Measurements from ENCODE around the gene DNMBP. TPM values are rescaled to one million over a fixed set of nuclear protein-coding genes. Genes with fewer than 3 reads are reported as not detected.

The DNMBP gene
- total and polyA plus RNA-seq, 2 of the 8 experiments (the other 6 are each of a cell fraction or from before 2014, with no cell fraction given): 19.1 to 26.4 TPM

DNA sequence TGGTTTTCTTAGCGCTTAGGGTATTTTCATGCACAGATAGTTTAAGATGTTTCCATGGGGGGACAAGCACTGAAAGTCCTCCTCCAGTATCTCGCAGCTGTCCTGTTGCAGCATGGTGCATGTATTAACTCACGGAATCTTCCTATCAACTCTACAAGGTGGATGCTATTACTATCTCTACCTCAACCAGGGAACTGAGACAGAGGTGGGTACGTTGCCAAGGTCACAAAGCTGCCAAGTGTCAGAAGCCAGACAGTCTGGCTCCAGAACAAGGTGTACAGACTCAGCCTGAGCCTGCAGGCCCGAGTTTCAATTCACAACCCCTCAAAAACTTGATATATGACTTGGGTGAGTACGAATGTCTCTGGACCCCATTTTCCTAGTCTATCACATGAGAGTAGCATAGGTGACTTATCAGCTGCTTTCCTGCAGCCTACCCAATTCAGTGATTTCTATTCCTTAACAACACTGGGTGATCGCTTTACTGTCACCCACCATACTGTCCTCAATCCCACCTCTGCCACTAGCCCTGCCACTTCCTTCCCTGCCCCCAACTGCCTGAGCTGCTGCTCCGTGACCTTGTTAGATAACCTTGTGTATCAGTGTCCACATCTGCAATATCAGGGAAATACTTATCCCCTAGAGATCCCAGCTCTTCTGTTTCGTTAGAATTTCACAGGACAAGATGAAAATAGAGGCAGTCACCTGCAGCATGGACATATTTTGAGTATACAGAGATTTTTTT lies 135.2 kb downstream of the DNMBP start:
- no peak overlapping the region for H3K56ac ChIP-seq (replicated peaks; ENCODE audit: insufficient read length, low read depth, low read length)
- no peak overlapping the region for H3K23ac ChIP-seq (ENCODE audit: insufficient read length)
- DNase-seq (ENCODE audit: low read depth in 1 of 2, low spot score in 2 of 2) (no peak), FAIRE-seq (no peak)
- no peak overlapping the region for H3K14ac ChIP-seq (ENCODE audit: insufficient read length)
- TF ChIP-seq TEAD4 (IDR thresholded peaks at IDR 0.05; ENCODE audit: low read depth, low read length) (no peak), RBBP5 (IDR thresholded peaks at IDR 0.05; ENCODE audit: borderline replicate concordance, low read depth, low read length) (no peak), SIRT6 (IDR thresholded peaks at IDR 0.05; ENCODE audit: low read length) (no peak), NRF1 (IDR thresholded peaks at IDR 0.05; ENCODE audit: low read depth, low read length) (no peak), POLR2AphosphoS5 (IDR thresholded peaks at IDR 0.05; ENCODE audit: low read depth, low read length) (peak; percentile 78; the same call in 1 of the 2 replicates), POLR2A (IDR thresholded peaks at IDR 0.05; ENCODE audit: control extremely low read depth in 1 of 2, low read depth in 2 of 2, low read length in 2 of 2) (peak in 1 of 2 experiments; percentile 62; a peak in 2 of 3 replicates), BCL11A (IDR thresholded peaks at IDR 0.05; ENCODE audit: low read depth in 2 of 2, low read length in 2 of 2) (no peak)
- TF ChIP-seq, protein P1, sequence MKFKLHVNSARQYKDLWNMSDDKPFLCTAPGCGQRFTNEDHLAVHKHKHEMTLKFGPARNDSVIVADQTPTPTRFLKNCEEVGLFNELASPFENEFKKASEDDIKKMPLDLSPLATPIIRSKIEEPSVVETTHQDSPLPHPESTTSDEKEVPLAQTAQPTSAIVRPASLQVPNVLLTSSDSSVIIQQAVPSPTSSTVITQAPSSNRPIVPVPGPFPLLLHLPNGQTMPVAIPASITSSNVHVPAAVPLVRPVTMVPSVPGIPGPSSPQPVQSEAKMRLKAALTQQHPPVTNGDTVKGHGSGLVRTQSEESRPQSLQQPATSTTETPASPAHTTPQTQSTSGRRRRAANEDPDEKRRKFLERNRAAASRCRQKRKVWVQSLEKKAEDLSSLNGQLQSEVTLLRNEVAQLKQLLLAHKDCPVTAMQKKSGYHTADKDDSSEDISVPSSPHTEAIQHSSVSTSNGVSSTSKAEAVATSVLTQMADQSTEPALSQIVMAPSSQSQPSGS (IDR thresholded peaks at IDR 0.05; ENCODE audit: low read length): no peak
- H3K79me2 ChIP-seq (ENCODE audit: control insufficient read depth in 1 of 2, insufficient read depth in 2 of 2, low read length in 2 of 2): no peaks in the 10 kb centered on the region
- no peaks in the 10 kb centered on the region for H3K9me3 ChIP-seq (ENCODE audit: insufficient read depth in 2 of 2, low read depth in 1 of 2, low read length in 1 of 2)
- no peak overlapping the region for H2AFZ ChIP-seq (ENCODE audit: low read length)
- no peak overlapping the region for H2BK120ac ChIP-seq (replicated peaks; ENCODE audit: low read depth, low read length)
- H3K18ac ChIP-seq (ENCODE audit: extremely low read depth, low read length): no peak overlapping the region
- H3K36me3 ChIP-seq (ENCODE audit: control insufficient read depth in 2 of 4, insufficient read depth in 4 of 4, low read length in 3 of 4): peaks cover 25 to 48% (median 39%) of the 10 kb centered on the region in 4 experiments
- H2BK12ac ChIP-seq (ENCODE audit: low read depth, low read length): no peak overlapping the region
- H3K4me2 ChIP-seq (ENCODE audit: insufficient read depth in 1 of 2, low read depth in 2 of 2, low read length in 2 of 2): no peak overlapping the region
- no peaks in the 10 kb centered on the region for H3K4me1 ChIP-seq (replicated peaks in 1 of 4; ENCODE audit: control insufficient read depth in 3 of 4, insufficient read depth in 4 of 4, low read length in 3 of 4)
- no peaks in the 10 kb centered on the region for H3K23me2 ChIP-seq (ENCODE audit: low read depth, low read length)
- CTCF ChIA-PET (ENCODE audit: partially characterized antibody): interaction anchor here (0.7 to 6.7 kb wide), 5 partner anchors 15 to 44 kb away, joined by 3 to 47 read pairs (median 12); no protein-coding TSS in a partner anchor
- no peaks in the 10 kb centered on the region for H3K27me3 ChIP-seq (replicated peaks in 1 of 4; ENCODE audit: control insufficient read depth in 3 of 4, extremely low read depth in 1 of 4, insufficient read depth in 3 of 4, low read length in 3 of 4)
- no peak overlapping the region for H2AK5ac ChIP-seq (ENCODE audit: low read depth, low read length)
- no peak overlapping the region for H3K4me3 ChIP-seq (ENCODE audit: extremely low read depth in 1 of 4, insufficient read depth in 2 of 4, low read depth in 3 of 4, low read length in 4 of 4)
- no peak overlapping the region for H2BK20ac ChIP-seq (ENCODE audit: low read length)
- no peak overlapping the region for H4K91ac ChIP-seq (replicated peaks; ENCODE audit: insufficient read length, low read length)
- H4K20me1 ChIP-seq (replicated peaks in 1 of 2; ENCODE audit: control insufficient read depth in 1 of 2, insufficient read depth in 2 of 2, low read length in 2 of 2): peaks cover 0 to 5% of the 10 kb centered on the region in 2 experiments
- no peak overlapping the region for H2BK15ac ChIP-seq (ENCODE audit: low read length)
- H3K27ac ChIP-seq (ENCODE audit: low read depth, low read length): no peak overlapping the region
- no peak overlapping the region for H3K4ac ChIP-seq (replicated peaks; ENCODE audit: insufficient read length, low read depth, low read length)
- no peak overlapping the region for H4K8ac ChIP-seq (ENCODE audit: extremely low read depth, insufficient read depth, low read length)
- no peak overlapping the region for H4K5ac ChIP-seq (ENCODE audit: insufficient read length, low read depth, low read length)
- POLR2A ChIA-PET (ENCODE audit: partially characterized antibody): interaction anchor here (0.5 to 5.8 kb wide), 17 partner anchors 9 to 1080 kb away, joined by 3 to 58 read pairs (median 4); no protein-coding TSS in a partner anchor
- no peaks in the 10 kb centered on the region; the same call in 1 of the 2 replicates for H3K79me1 ChIP-seq (ENCODE audit: low read depth, low read length)
- no peak overlapping the region for H3K9ac ChIP-seq (replicated peaks in 1 of 4; ENCODE audit: extremely low read depth in 1 of 4, low read depth in 3 of 4, low read length in 3 of 4)
- H2BK5ac ChIP-seq (ENCODE audit: low read depth, low read length): no peak overlapping the region
- 92% methylated on average over 9 of the region's 9 CpGs; no CpG with 5 or more reads in 1 of the 2 experiments for WGBS, 2 experiments (ENCODE audit: extremely low coverage in 1 of 2, insufficient coverage in 1 of 2, insufficient read length in 1 of 2, insufficient replicate concordance in 2 of 2, low coverage in 1 of 2, low lambda C conversion rate in 2 of 2, missing lambda C conversion rate in 1 of 2)

Data from H1 (cell line).